B cell (primary cell): ENCODE measurements around the gene UGT1A5.

Source experiments
- CTCF ChIP-seq: fragments of 200-600 bp; IDR thresholded peaks from one replicate; pipeline ENCODE4 v1.8.0; 2022; ENCODE audit warnings: antibody characterized with exemption, mild to moderate bottlenecking
- EZH2 ChIP-seq: IDR thresholded peaks from 2 replicates; pipeline ENCODE4 v1.6.1; 2012; ENCODE audit warnings: borderline replicate concordance, low read depth, mild to moderate bottlenecking, moderate library complexity, low read length; ENCODE audit not compliant: insufficient read depth, poor library complexity, severe bottlenecking

- TF ChIP-seq CTCF (no peak), EZH2 (no peak)
These were observed 106.2 kb downstream of the UGT1A5 start for GRCh38 chr2:233818639-233819621.
